Adipocyte (in vitro differentiated cells): ENCODE measurements around the gene MKRN2OS.
"Not testable (repeated sequence)": the region's sequence is repeated elsewhere in the genome, so short reads cannot be mapped to it uniquely, and the experiment has no call there.

Experiments
- DNase-seq: peaks from one replicate; pipeline ENCODE4 v3.0.0-alpha.2; 2015; ENCODE audit warnings: low read depth
- H3K27me3 ChIP-seq: replicated peaks from 2 replicates; pipeline ENCODE4 v1.7.0; 2013; ENCODE audit warnings: mild to moderate bottlenecking, low read length, moderate library complexity; ENCODE audit not compliant: control insufficient read depth, insufficient read depth
- H3K36me3 ChIP-seq: 2 replicates; pipeline ENCODE4 v1.7.0; 2013; ENCODE audit warnings: low read length, mild to moderate bottlenecking, moderate library complexity; ENCODE audit not compliant: control insufficient read depth, insufficient read depth, severe bottlenecking
- H3K4me1 ChIP-seq: 2 replicates; pipeline ENCODE4 v1.7.0; 2013; ENCODE audit warnings: mild to moderate bottlenecking, low read length, moderate library complexity; ENCODE audit not compliant: control insufficient read depth, insufficient read depth
- H3K4me3 ChIP-seq: 2 replicates; pipeline ENCODE4 v1.7.0; 2013; ENCODE audit warnings: mild to moderate bottlenecking, low read length, moderate library complexity
- H3K9ac ChIP-seq: 2 replicates; pipeline ENCODE4 v1.7.0; 2013; ENCODE audit warnings: mild to moderate bottlenecking, low read length, moderate library complexity
- H3K9me3 ChIP-seq: 2 replicates; pipeline ENCODE4 v1.7.0; 2013; ENCODE audit warnings: mild to moderate bottlenecking, low read length, moderate library complexity; ENCODE audit not compliant: control insufficient read depth

Gene MKRN2OS

GRCh38 chr3:12543497-12543896 lies 1.8 kb downstream of the MKRN2OS start:
- not testable (repeated sequence) for H3K4me3 ChIP-seq, H3K9ac ChIP-seq, H3K27me3 ChIP-seq, H3K9me3 ChIP-seq, H3K4me1 ChIP-seq, H3K36me3 ChIP-seq, DNase-seq

DNA sequence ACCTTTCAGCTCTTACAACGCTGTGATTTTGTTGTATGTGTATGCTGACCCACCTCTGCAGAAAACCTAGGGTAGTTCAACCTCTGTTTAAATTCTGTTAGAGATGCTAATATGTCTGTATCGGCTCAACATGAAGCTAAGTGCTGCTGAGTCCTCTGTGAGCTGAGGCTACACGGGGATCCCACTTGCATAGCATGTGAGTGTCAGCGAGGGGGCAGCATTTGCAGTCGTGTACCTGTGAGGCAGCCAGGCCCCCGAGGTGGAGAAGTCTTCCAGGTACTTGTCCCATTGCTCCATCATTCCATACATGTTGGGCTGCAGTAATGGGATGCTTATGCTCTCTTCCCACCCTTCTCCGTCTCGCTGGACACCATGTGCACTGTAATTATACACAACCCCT lies 3.7 kb downstream of the MKRN2OS start:
- H3K36me3 ChIP-seq: peaks cover 5% of the 10 kb centered on the region
- H3K4me1 ChIP-seq: no peaks in the 10 kb centered on the region
- H3K9me3 ChIP-seq: no peaks in the 10 kb centered on the region
- no peak overlapping the region for H3K4me3 ChIP-seq
- no peak overlapping the region for H3K9ac ChIP-seq
- no peaks in the 10 kb centered on the region for H3K27me3 ChIP-seq
- DNase-seq: no peak

GRCh38 chr3:12536423-12536822 lies 8.9 kb downstream of the MKRN2OS start:
- Histone ChIP-seq H3K9me3 (no peaks in the 10 kb centered on the region), H3K4me3 (no peak overlapping the region), H3K27me3 (no peaks in the 10 kb centered on the region), H3K4me1 (no peaks in the 10 kb centered on the region), H3K36me3 (peaks cover 34% of the 10 kb centered on the region), H3K9ac (no peak overlapping the region)
- DNase-seq: peak; percentile 44

- DNase-seq: no peak
- no peak overlapping the region for H3K9ac ChIP-seq
- H3K4me1 ChIP-seq: no peaks in the 10 kb centered on the region
- peaks cover 46% of the 10 kb centered on the region for H3K36me3 ChIP-seq
- no peaks in the 10 kb centered on the region for H3K9me3 ChIP-seq
- H3K4me3 ChIP-seq: no peak overlapping the region
- H3K27me3 ChIP-seq: no peaks in the 10 kb centered on the region
Observed at GRCh38 chr3:12532182-12532581, 13.1 kb downstream of the MKRN2OS start.

DNA sequence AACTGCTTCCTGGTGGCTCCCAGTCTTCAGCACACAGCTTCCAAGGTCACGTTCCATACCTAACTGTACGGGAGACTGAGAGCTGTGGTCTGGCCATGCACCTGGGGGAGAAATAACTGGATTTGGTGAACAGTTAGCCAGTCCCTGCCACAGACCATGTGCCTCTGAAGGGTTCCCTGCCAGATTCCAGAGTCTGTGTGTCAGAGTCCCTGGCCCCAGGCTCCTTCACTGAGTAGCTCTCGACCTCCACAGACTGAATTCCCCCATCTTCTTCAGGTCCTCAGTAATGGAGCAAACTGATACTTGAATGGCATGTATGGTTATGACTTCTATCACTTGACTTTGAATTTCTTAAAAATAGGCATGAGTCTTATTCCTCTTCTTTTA lies 17.5 kb downstream of the MKRN2OS start:
- no peaks in the 10 kb centered on the region for H3K4me1 ChIP-seq
- H3K27me3 ChIP-seq: no peaks in the 10 kb centered on the region
- no peaks in the 10 kb centered on the region for H3K9me3 ChIP-seq
- peaks cover 48% of the 10 kb centered on the region for H3K36me3 ChIP-seq
- no peak overlapping the region for H3K4me3 ChIP-seq
- DNase-seq: no peak
- H3K9ac ChIP-seq: no peak overlapping the region

GRCh38 chr3:12522721-12523120 lies 22.6 kb downstream of the MKRN2OS start:
- no peak overlapping the region for H3K9ac ChIP-seq
- H3K9me3 ChIP-seq: no peaks in the 10 kb centered on the region
- no peak overlapping the region for H3K4me3 ChIP-seq
- DNase-seq: no peak
- peaks cover 46% of the 10 kb centered on the region for H3K36me3 ChIP-seq
- no peaks in the 10 kb centered on the region for H3K4me1 ChIP-seq
- no peaks in the 10 kb centered on the region for H3K27me3 ChIP-seq

GRCh38 chr3:12521010-12521409 lies 24.3 kb downstream of the MKRN2OS start:
- Histone ChIP-seq H3K4me1 (no peaks in the 10 kb centered on the region), H3K4me3 (no peak overlapping the region), H3K9ac (no peak overlapping the region), H3K27me3 (no peaks in the 10 kb centered on the region), H3K36me3 (peaks cover 36% of the 10 kb centered on the region), H3K9me3 (no peaks in the 10 kb centered on the region)
- DNase-seq: no peak

GRCh38 chr3:12518261-12519028 lies 26.9 kb downstream of the MKRN2OS start:
- Histone ChIP-seq H3K9me3 (no peaks in the 10 kb centered on the region), H3K9ac (no peak overlapping the region), H3K36me3 (peaks cover 33% of the 10 kb centered on the region), H3K4me3 (no peak overlapping the region), H3K27me3 (no peaks in the 10 kb centered on the region), H3K4me1 (no peaks in the 10 kb centered on the region)
- no peak for DNase-seq

DNA sequence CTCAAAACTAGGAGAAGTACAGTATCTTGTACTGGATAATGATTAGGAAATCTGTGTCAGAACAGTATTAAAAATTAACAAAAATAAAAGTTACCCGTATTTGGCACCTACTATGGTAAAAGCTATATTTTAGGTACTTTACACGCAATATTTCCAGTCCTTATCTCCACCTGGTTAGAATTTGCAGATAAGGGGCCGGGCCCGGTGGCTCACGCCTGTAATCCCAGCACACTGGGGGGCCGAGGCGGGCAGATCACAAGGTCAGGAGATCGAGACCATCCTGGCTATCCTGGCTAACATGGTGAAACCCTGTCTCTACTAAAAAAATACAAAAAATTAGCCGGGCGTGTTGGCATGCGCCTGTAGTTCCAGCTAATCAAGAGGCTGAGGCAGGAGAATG lies 28.4 kb downstream of the MKRN2OS start:
- Histone ChIP-seq H3K9me3 (no peaks in the 10 kb centered on the region), H3K4me1 (no peaks in the 10 kb centered on the region), H3K9ac (no peak overlapping the region), H3K36me3 (peaks cover 22% of the 10 kb centered on the region), H3K4me3 (no peak overlapping the region), H3K27me3 (no peaks in the 10 kb centered on the region)
- DNase-seq: no peak

DNA sequence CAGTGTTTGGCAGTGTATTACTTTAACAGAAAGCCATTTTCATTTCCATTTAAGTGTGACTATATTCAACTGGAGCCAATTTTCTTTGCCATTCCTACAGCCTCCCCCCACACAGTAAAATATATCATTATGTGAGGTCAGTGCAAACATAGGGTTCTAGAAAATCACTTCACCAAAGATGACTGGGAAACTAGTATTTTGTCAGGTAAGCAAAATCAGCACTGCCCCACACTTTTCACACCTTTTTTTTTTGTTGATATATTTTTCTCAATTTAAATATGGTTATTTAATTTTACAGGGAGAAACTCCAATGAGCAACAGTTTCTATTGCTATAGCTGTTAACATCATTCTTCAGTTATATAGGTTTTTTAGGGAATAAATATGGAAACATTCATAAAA lies 29.7 kb downstream of the MKRN2OS start:
- Histone ChIP-seq H3K4me3 (no peak overlapping the region), H3K4me1 (no peaks in the 10 kb centered on the region), H3K36me3 (peaks cover 15% of the 10 kb centered on the region), H3K27me3 (no peaks in the 10 kb centered on the region), H3K9me3 (no peaks in the 10 kb centered on the region), H3K9ac (no peak overlapping the region)
- DNase-seq: no peak

DNA sequence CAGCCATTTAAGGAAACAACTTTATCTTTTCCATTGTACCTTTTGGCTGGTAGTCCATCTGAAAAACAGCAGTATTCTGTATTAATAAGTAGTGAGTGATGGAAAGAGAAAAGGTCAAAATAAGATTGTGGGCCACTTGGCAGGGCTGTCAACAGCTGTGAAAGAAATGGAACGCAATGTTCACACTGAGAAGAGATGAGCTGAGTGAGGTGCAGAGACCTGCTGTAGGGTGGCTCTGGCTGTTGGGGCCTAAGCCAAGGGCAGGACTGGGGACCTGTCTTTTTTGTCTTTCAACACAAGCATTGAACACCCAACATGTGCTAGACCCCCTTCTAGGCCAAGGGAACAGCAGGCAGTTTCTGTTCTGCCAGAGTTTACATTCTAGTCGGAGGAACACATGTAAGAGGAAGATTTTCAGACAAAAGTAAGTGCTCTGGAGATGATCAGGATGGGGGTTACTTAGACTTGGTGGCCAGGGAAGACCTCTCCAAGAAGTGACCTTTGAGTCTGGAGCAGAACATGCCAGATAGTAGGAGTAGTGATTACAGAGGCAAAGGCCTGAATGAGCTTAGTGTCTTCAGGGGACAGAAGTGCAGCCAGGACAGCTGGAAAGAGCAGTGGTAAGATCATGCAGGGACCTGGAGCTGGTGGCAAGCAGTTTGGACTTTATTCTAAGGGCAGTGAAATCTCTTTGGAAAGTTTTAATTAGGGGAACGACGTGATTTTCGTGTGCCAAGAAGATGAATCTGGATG lies 31.4 kb downstream of the MKRN2OS start:
- no peak overlapping the region for H3K9ac ChIP-seq
- H3K27me3 ChIP-seq: no peaks in the 10 kb centered on the region
- no peak for DNase-seq
- H3K9me3 ChIP-seq: no peaks in the 10 kb centered on the region
- H3K36me3 ChIP-seq: peaks cover 11% of the 10 kb centered on the region
- H3K4me3 ChIP-seq: no peak overlapping the region
- peaks cover 12% of the 10 kb centered on the region for H3K4me1 ChIP-seq
